ENCODE measurements around the gene NLRP10.

DNA sequence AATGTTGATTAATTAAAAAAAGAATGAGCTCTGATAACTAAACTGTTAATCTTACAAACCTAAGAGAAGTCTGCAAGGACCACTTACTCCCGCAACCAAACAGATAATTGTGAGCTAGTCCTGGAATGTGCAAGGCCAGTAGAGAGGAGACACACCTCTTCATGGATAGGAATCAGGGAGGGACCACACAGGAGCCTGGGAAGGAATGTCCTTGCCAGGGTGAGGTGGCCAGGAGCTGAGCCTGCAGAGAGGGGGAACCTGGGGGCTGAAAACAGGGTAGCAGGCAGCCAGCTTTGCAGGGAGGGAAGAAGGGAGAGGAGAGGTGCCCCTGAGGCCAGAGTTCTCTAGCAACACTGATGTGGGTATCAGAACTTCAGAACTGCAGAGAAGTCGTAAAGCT is 9.4 kb upstream of the NLRP10 start:
- TF ChIP-seq, protein P1, sequence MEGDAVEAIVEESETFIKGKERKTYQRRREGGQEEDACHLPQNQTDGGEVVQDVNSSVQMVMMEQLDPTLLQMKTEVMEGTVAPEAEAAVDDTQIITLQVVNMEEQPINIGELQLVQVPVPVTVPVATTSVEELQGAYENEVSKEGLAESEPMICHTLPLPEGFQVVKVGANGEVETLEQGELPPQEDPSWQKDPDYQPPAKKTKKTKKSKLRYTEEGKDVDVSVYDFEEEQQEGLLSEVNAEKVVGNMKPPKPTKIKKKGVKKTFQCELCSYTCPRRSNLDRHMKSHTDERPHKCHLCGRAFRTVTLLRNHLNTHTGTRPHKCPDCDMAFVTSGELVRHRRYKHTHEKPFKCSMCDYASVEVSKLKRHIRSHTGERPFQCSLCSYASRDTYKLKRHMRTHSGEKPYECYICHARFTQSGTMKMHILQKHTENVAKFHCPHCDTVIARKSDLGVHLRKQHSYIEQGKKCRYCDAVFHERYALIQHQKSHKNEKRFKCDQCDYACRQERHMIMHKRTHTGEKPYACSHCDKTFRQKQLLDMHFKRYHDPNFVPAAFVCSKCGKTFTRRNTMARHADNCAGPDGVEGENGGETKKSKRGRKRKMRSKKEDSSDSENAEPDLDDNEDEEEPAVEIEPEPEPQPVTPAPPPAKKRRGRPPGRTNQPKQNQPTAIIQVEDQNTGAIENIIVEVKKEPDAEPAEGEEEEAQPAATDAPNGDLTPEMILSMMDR (IDR thresholded peaks at IDR 0.05), result no peak
- TF ChIP-seq SIN3A (IDR thresholded peaks at IDR 0.05; ENCODE audit: borderline replicate concordance, low read depth, low read length) (no peak), MXI1 (IDR thresholded peaks at IDR 0.05; ENCODE audit: low read depth, low read length) (no peak), MAX (IDR thresholded peaks at IDR 0.05; ENCODE audit: low read depth) (no peak), ELF1 (IDR thresholded peaks at IDR 0.05) (no peak), RFX5 (IDR thresholded peaks at IDR 0.05; ENCODE audit: low read length) (no peak), RXRA (IDR thresholded peaks at IDR 0.05; ENCODE audit: borderline replicate concordance, low read depth) (no peak)
- TF ChIP-seq, protein P2, sequence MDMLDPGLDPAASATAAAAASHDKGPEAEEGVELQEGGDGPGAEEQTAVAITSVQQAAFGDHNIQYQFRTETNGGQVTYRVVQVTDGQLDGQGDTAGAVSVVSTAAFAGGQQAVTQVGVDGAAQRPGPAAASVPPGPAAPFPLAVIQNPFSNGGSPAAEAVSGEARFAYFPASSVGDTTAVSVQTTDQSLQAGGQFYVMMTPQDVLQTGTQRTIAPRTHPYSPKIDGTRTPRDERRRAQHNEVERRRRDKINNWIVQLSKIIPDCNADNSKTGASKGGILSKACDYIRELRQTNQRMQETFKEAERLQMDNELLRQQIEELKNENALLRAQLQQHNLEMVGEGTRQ (IDR thresholded peaks at IDR 0.05; ENCODE audit: borderline replicate concordance, low read depth, low read length), result no peak

Measured in SK-N-SH (cell line).